Anterior cingulate cortex (tissue), 58 donors: ENCODE measurements around the gene MMS19.
"Not testable (repeated sequence)": the region's sequence is repeated elsewhere in the genome, so short reads cannot be mapped to it uniquely, and the experiment has no call there.

Experiments used
- DNase-seq, 58 donors: peaks; one replicate each; lab custom pipeline; 2025; lab: John Stamatoyannopoulos, UW

MMS19 gene

DNA sequence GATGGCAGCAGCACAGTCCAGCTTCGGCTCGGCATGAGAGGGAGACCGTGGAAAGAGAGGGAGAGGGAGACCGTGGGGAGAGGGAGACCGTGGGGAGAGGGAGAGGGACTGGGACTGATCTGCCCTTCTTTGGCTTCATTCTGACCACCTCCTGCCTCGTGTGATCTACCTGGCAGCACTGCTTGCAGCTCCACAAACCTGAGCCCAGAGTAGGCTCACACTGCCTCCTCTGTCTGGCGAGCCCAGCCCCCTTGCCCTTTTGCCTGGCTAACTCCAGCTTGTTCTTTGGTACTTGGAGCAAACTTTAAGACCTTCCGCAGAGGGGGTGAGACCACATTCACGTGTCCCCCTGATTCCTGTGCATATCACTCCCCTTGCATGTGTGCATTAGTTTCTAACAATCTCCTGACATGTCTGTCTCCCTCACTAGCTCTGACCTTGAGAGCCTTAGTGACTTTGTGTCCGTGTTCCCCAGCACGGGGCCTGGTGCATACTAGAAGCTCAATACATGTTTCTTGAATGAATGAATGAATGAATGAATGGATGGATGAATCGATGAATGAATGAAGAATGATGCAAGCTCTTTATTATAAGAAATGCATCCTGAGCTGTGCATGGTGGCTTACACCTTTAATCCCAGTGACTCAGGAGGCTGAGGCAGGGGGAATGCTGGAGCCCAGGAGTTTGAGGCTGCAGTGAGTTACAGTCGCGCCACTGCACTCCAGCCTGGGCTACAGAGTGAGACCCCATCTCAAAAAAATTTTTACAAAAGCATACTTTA lies 31.7 kb upstream of the MMS19 start:
- no peak for DNase-seq

DNA sequence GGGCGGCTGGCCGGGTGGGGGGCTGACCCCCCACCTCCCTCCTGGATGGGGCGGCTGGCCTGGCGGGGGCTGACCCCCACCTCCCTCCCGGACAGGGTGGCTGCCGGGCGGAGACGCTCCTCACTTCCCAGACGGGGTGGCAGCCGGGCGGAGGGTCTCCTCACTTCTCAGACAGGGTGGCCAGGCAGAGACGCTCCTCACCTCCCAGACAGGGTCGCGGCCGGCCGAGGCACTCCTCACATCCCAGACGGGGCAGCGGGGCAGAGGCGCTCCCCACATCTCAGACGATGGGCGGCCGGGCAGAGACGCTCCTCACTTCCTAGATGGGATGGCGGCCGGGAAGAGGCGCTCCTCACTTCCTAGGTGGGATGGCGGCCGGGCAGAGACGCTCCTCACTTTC lies 30.7 kb upstream of the MMS19 start:
- DNase-seq = not testable (repeated sequence)

DNA sequence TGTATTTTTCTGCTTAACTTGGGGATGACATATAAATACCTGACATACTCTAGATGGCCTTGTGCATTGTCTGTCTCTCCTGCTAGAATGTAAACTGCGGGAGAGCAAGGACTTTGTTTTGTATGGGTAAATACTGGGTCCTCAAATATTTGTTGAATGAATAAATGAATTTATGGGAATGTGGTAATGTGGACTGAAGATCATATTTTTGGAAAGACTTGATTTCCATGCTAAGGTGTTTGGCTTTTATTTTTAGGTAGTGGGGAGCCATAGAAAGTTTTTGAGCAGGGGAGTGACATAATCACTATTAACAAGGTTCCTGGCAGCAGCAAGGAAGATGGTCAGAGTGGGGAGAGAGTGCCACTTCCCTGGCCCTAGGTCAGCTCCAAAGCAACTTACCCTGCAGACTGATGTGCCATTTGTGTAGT lies 27.5 kb upstream of the MMS19 start:
- DNase-seq = no peak

DNA sequence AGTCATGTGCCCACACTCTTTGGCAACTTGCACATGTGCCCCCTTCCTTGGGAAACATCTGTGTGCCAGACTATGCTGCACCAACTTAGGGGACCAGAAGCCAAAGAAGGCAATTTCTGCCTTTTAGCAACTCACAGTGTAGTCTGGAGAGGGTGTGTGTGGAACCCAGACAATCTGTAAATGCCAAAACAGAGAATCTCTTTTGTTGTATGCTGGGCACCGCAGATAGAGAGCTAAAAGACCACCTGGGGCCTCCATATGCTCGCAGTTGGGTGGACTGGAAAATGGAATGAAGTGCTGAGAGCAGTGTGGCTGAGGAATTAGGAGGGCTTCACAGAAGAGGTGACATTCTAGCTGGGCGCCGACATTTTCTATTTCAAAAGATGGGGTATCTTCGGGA lies 26.9 kb upstream of the MMS19 start:
- no peak for DNase-seq

DNA sequence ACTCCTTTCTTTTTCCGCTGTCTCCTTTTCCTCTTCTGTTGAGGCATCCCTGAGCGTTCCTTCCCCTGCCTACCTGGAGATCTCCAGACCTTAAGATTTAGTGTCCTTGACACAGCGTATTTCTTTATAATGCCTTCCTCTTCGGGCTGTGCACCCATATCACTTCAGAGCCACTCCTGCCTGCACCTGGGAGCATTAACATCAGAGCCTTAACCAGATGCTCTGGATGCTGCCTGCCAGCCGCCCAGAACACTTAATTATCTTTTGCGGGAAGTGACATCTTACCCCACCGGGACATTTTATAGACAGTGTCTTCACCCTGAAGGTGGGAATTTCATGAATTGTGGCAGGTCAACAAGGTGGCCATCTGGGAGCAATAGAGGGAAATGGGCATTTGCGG lies 24.7 kb upstream of the MMS19 start:
- no peak for DNase-seq

DNA sequence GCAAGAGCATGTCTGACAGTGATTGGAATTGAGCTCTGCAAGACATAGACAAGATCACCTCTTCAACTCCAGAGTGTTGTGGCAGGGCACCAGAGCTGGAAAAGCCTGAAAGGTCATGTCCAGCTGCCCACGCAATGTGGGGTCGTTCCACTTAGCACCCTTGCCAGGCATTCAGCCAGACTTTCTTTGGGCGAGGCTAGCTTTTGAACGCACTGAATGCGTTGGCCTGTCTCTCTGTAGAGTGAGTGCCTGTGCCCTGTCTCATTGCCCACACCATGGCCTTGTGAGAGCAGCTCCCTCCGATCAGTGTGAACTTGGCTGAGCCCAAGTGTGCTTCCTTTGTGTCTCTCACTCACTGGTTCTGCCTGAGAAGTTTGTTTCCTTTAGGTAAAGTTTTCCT lies 23.8 kb upstream of the MMS19 start:
- peak in 4 of 58 donors; percentile 21 to 44 (median 37) for DNase-seq

DNA sequence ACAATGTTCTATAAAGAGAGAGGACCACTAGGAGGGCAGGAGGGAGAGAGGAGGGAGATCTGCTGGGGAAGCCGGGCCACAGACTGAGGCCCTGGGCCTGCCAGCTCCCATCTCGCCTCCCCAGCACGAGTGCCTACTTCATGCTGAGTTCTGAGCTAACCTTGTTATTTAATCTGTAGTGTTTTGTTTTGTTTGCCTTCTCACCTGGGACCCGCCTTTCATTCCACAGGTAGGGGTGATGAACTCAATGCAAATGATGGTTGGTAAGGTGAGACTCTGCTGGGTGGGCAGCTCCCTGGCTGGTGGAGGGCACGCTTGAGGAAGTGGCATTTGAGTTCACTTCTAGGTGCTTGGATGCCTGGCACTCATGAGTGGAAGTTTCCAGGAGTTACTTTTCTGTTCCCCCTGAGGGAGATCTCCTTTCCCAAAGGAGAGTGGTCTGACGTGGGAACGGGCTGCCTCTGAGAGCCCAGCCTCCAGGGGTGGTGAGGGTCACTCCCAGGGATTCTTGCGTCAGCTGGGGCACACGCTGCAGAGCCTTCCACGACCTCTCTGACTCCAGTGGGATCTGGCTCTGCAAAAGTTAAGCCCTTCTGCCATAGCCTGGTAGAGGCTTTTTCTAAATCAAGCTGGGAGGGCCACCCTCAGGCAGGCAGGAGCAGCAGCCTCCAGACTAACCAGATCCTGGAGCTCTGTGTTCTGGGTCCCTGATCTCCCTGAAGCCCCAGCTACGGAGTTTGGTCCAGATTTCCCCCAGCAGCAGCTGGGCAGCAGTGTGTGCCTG lies 22.9 kb upstream of the MMS19 start:
- DNase-seq = no peak

DNA sequence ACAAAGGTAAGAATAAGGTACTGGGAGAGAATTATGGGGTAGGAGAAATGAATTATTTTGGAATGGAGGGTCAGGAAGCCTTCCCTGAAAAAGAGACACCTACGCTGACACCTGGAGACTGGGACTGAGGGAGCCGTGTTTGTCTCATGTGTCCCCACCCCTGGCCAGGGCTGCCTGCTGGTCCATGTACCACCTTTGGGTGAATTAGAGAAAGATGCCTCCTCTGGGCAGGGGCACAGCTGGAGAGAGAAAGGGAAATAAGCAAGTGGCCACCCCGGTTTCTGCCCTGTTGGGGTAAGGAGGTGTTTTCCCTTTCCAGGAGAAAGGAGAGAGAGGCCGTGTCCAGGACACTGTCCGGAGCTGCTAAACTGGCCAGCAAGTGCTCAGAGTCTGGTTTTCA lies 22.3 kb upstream of the MMS19 start:
- DNase-seq = no peak

DNA sequence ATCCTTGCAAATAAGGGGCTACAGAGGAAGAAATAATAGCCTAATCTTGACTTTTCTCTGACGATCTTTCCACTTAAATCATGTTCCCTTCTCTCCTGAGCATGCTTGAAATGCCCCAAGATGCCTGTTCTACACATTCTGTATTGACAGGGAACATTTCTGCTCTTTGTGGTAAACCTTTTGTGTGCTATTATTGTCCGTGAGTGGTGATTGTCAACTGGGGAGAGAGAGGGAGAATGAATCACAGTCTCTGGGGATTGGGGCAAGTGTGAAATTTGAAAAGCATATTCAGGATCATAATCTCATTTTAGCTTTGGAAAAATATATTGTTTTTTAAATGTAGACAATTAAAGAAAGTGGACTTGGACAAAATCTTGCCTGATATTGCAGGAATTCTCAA lies 21.1 kb upstream of the MMS19 start:
- no peak for DNase-seq

DNA sequence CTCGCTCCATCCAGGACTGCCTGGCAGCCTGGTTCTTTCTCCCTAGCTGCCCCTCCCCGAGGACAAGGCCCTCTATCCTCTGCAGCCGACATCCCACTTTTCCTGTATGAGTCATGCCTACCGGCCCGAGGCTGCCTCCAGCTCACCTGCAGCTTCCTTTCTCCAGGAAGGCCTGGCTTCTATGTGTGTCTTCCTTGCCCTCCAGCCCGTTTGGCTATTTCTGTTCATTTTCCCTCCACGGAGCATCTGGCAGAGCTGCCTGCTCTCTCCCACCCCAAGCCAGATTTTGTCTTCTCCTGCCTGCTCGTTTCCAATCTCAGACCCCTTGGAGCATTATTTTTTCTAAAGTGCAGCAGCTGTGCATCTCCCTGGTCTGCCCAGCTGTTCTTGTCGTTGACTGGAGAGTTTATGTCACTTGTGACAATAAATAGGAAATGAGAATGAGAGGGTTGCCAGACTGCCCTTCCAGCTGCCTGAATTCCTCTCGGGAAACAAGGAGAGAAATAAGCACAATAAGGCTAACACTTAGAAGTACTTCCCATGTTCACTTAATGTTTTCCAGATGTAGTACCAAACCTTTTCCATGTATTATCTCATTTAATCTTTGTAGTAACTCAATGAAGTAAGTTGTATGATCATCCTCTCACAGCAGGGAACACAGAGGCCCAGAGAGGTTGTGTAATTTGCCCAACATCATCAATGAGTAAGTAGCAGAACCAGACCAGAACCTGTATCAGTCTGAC lies 20.2 kb upstream of the MMS19 start:
- DNase-seq = no peak

DNA sequence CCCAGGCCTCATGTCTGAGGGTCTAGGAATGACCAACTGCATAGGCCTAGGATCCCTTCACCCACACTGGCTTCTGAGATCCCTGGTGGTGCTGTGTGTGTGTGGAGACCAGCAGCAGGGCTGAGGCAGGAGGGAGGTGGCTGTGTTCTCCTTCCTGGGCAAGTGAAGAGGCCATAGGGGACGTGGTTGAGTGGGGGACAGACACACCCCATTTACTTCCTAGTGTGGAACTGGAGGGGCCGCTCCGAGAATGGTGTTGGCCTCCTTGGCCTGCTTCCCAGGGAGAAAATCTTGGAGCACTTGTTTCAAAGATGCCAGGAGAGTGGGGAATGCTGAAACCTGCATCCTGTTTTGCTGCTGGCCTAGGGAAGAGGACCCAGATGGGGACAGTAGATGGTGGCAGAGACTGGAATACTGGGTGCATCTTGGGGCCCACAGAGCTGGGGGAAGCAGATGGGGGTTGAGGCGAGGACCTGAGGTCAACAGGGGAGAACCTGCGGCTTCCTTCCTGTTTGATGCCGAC lies 19.6 kb upstream of the MMS19 start:
- DNase-seq = no peak

DNA sequence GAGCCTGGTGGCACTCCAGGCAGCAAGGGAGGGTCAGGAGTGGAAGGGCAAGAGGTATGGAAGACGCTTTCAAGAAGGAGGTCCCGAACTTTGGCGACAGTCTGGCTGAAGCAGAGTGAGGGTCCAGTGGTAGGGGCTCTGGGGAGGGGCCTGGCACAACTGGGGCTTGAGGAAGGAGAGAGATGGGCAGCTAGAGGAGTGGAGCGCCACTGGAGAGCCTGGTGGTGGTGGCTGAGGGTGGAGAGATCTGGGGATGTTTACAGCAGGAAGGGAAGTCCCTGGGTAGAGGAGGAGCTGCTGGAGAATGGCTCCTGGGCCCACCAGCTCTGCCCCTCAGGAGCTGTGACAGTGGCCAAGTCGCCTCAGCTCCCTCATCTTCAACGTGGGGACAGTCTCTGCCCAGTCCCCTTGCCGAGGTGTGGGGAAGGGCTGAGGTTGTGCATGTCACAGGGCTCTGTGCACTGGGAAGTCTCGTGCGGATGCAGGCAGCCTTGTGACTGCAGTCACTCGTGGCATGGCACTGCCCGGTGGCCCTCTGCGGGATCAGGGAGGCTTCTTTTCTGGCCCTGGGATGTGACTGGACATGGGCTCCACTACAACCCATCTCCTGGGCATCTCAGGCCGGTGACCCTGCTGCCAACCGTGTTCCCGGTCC lies 19.0 kb upstream of the MMS19 start:
- no peak for DNase-seq

DNA sequence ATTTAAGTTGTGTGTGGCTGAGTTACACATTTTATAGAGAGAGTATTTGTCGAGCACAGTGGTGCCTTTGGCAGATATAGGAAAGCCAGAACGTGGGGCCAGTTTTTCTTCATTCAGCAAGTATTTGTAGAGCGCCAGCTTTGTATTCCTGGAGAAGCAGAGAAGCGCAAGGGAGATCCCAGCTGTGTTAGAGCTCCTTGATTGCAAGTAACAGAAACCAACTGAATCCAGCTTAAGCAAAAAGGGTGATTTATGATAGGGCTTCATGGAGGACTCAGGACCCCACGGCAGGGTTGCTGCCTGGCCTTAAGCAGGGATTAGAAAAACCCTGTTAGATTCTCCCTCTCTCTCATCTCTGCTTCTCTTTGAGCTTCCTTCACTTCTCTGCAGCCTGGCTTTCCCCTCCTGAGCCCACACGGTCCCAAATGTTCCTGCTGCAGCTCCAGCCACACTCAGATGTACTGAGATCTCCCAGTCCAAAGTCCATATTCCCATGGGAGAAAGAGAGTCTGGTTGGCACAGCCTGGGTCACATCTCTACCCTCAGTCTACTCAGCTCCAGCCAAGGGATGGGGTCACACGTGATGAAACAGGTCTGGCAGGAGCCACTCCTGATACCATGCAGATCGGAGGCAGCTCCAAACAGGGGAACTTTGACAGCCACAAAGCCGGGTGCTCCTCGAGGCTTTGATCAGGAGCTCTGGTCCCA lies 17.2 kb upstream of the MMS19 start:
- peak in 4 of 58 donors; percentile 12 to 36 (median 26) for DNase-seq

DNA sequence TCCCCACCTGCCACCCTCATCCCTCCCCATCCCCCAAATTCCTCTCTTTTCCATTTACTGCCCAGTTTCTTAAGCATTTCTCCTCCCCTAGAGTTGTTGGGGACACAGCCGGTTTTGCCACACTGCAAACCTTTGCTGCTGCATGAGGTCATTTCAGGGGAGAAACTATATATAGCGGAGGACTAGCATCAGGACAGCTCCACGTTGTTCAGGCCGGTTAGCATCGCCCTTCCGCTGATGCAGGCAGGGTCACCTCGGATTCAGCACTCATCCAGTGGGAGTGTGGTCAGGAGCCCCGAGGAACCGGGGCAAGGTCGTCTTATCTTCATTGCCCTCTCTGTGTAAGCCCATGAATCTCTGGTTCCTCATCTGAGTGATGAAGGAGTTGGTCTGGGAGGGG lies 16.1 kb upstream of the MMS19 start:
- DNase-seq = no peak

DNA sequence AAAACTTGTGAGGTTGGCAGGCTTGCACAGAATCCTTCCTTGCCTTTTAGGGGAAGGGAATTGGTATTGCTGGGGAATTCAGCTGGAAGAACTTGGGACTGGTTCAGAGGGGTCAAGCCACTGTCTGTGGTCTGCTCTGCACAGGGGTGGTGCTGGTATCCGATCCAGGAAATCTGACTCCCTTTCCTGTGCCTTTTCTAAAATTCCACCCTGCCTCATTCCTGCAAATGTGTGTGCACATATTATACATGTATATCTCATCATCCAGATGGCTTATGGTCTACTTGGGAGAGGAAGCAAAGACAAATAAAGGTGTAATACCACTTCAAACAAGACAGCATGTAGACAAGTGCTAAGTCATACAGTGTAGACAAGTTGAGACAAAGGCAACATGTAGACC lies 14.8 kb upstream of the MMS19 start:
- DNase-seq = no peak

DNA sequence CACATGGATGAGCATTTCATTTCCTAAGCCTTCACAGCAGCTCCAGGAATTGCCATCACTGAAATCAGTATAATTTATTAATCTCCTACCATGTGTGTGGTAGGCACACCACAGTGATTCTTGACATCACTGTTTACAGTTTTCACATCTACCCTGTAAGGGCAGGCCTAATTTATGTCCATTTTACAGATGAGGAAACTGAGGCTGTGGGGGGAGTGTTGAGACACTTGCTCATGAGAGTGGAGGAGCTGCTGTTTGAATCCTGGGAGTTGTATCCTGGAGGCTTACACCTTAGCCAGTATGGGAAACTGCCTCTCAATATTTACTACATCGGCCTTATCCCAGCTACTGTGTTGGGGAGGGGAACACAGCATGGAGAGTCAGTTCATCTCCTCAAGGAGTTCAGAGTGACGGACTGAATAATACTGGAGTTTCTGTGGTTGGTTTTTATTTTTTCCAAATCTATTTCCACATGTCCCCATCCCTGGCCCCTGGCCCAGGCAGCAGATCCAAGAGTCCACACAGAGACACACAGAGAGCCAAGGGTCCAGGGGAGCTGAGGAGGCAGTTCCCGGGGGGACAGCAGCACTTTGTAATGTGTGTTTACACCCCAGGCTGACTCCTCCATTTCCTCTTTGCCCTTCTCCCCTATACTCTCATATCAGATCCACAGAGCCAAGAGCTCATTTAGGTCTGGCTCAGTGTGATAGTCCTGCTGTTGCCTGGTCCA lies 13.7 kb upstream of the MMS19 start:
- DNase-seq = no peak

DNA sequence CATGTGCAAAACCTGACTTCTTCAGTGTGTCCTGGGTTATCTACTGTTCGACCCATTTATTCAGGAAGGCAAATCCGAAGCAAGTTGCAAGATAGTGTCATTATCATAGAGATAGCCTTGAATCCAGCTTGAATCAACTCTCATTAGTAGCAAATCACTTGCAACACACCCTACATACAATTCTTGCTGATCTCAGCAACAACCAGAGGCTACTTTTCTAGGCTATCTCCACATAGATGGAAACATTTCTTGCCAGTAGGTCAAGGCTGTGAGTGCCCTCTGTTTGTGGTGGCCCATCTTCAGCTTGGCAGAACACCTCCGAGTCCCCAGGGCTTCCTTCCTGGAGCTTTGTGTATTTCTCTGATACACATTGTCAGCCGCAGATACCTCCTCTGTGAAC lies 12.5 kb upstream of the MMS19 start:
- DNase-seq = no peak

DNA sequence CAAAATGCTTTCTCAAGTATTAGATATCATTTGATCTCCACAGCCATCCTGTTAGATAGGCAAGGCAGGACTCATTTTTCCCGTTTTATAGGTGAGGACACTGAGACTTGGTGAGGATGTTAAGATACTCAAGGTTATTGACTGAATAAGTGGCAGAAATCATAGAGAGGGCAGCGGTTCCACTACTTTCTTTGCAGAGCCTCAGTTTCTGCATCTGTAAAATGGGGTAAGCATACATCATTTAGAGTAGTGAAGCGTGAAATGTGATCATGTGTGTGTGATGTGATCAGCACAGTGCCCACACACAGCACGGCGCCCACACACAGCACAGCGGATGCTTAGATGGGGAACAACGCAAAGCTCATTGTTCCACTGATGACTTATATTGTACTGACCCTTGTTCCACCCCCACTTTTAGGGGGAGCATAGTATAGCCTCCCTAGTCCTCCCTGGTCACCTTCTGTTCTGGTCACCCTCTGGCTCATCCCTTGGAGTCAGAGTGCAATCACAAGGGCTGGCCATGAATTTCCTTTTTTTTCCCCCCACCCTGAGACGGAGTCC lies 11.0 kb upstream of the MMS19 start:
- DNase-seq = no peak

DNA sequence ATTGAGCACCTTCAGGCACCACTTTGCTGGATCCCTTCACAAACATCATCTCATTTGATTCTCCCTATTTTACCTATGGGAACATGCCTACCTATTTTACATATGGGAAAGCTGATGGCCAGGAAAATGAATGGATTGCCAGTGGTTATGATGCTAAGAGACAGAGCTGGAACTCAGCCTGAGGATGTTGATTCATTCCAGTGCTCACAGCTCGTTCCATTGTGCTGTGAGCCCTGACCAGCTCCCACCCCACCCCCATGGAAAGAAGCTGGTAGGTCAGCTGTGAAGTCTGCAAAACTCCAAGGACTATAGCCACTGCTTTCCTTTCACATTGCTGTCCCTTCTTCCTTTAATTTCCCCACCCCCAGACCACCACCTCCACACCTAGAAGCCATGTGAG lies 10.1 kb upstream of the MMS19 start:
- DNase-seq = peak in 6 of 58 donors; percentile 13 to 36 (median 17)
